ENCODE results near the gene CXADR.
"Not testable (repeated sequence)": the region's sequence is repeated elsewhere in the genome, so short reads cannot be mapped to it uniquely, and the experiment has no call there.

CXADR gene

DNA sequence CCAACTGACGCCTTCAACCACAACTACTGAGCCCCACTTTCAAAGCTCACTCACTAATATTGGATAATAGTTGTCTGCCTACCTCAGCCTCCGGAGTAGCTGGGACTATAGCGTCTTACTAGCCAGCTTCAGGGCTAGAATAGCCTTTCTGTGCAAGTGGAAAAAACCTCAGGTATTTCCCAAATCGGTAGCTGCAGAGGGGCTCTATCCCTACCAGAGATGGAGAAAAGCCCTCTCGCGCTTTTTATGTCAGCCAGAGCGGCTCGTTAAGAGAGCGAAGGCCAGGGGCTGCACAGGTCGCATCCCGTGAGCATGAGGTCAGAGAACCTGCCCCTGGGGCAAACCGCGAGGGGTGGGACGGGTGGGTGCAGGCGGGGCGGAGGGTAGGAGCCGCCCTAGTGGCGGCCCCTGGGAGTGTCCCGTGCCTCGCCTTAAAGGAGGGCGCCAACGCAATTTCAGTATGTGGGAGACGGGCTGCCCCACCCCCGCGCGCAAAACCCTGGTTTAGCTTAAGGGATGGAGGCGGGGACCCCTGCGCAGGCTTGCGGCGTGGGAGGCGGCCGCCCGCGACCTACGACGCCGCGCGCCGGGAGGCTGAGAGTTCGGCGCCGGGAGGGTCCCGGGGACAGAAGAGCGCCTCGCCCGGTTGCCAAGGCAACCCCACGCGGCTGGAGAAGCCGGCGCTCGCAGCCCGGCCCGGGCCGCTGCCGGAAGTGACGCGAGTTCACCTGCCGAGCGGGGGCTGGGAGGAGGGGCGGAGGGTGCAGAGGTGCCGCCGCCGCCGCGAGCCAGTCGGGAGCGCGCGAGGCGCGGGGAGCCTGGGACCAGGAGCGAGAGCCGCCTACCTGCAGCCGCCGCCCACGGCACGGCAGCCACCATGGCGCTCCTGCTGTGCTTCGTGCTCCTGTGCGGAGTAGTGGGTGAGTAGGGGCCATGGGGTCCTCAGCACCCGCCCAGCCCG, at the start of gene CXADR:
Gene CXADR, plus strand, starts transcription at position 791 of the 961 bp plus-strand sequence. Its CDS starts 87 bp downstream, at position 878.
- peak; percentile 82 for DNase-seq

DNA sequence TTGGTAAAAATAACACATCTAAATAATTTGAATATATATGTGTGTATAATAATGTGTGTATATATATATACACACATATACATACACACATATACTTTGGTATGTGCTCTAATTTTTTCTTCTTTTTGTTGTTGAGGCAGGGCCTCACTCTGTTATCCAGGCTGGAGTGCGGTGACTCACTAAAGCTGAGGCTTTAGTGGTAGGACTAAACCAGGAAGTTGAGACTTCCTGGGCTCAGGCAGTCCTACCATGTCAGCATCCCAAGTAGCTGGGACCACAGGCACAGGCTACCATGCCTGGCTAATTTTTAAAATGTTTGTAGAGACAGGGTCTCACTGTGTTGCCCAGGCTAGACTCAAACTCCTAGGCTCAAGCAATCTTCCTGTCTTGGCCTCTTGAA, 46.7 kb upstream of the CXADR start:
- DNase-seq = no peak

DNA sequence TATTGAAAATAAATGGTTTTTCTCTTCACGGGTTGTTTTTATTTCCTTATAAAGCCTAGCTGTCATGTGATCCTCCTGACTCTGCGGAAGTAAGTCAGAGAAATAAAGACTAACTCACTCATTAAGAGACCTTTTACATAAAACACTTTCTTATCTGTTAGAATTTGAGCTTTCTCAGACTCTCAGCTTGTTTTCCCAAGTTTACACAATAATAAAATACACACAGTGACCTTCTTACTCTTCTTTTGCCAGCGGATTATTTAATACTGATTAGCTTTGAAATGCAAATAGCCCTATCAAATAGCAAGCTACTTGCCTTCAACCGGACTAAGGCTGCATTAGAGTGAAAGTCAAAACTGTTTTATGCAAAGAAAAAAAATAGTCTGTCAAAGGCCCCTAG, 45.5 kb upstream of the CXADR start:
- no peak for DNase-seq

DNA sequence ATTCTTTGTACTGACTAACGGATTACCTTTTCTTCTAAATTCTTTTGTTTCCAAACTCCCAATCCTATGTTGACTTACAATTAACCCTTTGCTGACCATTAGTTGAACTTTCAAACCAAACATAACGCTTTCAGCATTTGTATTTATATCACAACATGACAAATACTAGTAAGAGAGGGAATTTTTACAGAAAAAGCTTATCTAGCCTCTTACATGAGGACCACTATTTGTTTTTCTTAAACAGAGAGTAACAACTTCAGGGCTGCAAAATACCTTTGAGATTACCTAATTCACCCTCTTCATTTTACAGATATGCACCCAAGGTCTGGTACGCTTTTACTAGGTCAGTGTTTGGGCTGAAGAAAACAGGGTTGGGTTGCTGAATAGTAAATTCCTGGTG, 45.0 kb upstream of the CXADR start:
- DNase-seq = no peak

DNA sequence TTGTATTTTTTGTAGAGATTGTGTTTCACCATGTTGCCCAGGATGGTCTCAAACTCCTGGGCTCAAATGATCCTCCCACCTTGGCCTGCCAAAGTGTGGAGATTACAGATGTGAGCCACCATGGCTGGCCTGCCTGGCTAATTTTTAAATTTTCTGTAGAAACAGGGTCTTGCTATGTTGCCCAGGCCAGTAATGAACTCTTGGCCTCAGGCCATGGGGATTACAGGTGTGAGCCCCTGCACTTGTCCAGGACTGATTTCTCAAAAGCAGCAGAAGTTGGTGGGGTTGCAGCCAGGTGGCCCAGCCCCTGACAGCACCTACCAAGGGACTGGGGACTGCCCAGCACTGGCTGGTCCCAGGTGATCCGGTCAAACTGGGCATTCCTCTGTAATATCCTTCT, 44.1 kb upstream of the CXADR start:
- no peak for DNase-seq

DNA sequence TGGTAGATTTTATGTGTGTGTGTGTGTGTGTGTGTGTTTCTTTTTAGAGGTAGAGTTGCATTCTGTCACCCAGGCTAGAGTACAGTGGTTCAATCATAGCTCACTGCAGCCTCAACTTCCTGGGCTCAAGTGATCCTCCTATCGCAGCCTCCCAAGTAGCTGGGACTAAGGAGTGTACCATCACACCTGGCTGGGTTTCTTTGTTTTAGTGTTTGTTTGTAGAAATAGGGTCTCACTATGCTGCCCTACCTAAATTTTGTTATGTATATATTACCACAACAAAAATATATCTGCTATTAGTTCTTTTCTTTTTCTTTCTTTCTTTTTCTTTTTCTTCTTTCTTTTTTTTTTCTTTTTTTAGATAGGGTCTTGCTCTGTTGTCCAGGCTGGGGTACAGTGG, 43.1 kb upstream of the CXADR start:
- DNase-seq = no peak

DNA sequence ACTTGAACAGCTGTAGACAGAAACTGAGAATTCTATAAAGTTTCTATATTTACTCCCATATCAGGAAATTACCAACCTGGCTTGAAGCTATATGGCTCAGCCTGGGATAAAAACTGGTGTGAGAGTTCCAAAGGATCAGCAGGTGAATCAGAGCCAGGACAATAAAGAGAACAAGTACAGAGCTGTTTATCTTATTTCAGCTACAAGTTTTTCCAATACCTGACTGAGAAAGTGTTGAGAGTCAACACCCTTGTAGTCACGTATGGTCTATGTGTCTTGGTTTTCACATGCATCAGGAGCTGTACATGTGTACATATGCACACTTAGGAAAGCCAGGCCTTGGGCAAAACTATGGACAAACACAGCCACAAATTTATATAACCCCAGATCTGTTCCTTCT, 40.7 kb upstream of the CXADR start:
- DNase-seq = no peak

DNA sequence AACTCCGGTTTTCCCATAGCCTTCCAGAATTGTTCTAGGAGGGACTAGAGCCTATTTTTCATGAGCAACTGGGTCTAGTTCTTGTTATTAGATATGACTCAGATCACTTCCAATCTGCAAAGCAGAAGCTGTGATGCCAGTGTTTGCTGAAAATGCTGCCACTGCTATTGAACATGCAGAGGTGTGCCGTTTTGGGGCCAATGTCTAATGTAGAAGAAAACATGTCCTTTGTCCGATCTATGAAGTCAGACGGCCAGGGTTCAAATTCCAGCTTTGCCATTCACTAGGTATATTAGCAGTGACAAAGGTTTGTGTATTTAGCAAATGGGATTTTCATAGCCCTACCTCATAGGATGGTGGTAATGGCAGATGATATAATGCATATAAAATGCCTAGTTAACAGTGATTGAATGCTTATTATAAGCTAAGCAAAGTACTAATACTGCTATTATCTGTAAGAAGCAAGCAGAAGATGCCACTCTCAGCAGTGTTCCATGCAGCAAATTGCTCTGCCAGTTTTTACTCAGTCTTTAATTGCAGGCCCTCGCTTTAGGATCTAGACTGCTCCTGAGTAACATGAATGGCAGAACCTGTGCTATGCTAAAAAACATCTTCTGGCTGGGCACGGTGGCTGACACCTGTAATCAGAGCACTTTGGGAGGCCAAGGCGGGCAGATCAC, 40.1 kb upstream of the CXADR start:
- no peak for DNase-seq

DNA sequence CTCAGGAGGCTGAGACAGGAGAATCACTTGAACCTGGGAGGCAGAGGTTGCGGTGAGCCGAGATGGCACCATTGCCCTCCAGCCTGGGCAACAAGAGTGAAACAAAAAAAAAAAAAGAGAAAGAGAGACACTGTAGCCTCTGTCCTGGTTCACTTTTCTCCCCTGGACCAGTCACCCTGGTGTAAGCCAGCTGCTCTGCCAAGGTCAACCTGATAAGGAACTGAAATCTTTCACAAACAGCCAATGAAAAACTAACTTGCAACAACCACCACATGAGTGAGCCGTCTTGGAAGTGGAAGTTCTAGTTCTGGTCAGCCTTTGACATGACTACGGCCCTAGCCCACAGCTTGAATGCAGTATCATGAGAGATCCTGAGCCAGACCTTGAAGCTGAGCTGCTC, 36.8 kb upstream of the CXADR start:
- DNase-seq = no peak

DNA sequence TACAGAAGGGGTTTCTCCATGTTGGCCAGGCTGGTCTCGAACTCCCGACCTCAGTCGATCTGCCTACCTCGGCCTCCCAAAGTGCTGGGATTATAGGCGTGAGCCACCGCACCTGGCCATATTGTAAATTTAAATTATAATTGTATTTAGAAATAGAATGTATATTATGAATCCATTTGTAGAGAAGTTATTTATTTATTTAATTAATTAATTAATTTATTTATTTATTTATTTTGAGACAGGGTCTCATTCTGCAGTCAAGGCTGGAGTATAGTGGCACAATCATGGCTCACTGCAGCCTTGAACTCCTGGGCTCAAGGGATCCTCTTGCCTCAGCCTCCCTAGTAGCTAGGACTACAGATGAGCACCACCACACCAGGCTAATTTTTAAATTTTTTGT, 34.7 kb upstream of the CXADR start:
- DNase-seq = not testable (repeated sequence)

DNA sequence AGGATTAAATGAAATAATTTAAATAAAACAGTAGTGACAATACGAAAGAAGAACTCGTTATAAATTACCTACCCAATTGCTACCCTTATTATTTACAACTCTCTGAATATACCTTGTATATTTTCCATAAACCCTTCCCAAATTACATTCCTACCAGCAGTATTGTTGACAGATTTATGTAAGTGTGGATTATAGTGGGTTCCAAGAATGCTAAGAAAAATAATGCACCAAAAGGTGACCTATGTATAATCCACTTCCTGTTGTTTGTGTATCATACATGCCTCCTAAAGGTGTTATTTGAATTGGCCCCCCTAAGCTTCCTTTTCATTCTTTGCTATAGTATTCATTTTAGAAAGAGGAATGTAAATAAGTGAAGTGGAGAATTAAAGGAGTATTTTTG, 33.2 kb upstream of the CXADR start:
- DNase-seq = no peak

DNA sequence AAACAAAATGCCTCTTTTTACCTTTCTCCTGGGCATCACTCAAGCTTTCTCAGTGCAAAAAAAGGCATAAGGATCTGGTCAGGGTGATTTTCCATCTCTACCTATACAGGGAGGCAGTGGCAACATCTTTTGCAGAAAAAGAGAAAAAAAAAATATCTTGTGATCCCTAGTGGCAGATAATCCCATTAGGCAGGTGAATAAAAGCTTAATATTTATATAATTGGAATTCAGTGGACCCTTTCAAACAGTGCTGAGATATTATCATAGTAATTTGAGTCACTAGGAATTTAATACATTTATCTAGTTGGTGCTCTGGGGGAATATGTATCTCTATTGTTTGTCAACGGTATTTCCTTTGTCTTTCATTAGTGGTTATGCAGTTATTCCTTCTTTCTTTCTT, 29.9 kb upstream of the CXADR start:
- DNase-seq = no peak

DNA sequence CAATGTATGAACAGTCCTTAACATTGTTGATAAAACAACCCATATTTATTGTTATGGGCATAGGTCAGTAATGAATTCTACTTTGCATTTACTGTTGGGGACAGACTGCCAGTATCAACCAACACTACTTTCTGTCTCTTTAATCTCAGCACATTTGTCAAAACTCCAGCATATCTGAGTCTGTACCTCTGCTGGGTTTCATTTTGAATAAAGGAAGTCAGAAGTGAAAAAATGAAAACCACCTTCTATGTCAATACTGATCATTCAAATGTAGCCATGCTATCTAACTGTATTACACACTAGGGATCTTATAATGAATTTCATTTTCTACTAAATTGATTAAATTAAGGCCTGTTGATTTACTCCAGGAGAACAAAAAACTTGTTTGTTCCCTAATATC, 24.2 kb upstream of the CXADR start:
- DNase-seq = no peak

DNA sequence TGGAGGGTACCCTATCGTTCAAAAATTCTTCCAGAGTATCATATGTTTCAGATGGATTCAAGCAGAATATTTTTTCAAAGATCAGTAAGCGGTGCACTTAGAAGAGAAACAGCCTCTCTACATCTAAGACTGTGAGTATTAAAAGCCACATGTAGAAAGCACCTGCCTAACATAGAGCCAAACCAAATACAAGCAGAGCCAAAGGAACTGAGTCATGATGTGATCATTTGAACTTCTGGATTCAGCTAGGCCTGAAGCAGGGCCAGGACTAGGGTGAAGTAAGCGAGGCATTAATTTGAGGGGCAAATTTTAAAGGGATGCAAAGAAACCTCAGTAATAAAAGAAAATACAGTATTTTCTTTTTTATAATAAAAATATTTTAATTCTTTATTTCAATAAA, 23.3 kb upstream of the CXADR start:
- DNase-seq = not testable (repeated sequence)

DNA sequence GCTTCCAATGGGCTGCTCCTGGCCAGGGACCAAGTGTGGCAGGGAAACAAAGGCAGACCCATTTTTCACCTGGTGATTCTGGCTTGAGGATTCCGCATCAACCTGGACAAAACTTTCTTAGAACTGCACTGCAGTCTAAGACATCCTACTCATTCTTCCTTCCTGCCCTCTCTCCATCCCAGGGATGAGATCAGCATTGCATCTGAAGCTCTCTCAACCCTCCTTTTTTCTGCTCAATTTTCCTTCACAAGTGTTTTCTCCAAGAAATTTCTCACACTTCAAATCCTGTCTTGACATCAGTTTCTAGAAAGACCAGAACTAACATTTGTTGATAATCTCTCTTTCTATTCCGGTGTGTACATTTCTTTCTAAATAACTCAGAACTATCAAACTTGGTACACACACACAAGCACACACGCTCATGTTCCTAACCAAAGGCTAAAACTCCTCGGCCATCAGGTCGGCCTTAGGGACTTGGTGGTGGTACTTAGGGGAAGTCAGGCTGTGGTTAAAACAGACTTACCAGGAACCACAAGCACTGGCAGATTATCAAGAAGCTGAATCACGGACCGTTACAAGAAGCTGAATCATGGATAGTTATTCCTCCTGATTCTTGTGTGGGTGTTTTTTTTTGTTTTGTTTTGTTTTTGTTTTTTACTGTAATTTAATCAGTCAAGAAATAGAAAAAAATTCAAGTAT, 21.0 kb upstream of the CXADR start:
- DNase-seq = no peak

DNA sequence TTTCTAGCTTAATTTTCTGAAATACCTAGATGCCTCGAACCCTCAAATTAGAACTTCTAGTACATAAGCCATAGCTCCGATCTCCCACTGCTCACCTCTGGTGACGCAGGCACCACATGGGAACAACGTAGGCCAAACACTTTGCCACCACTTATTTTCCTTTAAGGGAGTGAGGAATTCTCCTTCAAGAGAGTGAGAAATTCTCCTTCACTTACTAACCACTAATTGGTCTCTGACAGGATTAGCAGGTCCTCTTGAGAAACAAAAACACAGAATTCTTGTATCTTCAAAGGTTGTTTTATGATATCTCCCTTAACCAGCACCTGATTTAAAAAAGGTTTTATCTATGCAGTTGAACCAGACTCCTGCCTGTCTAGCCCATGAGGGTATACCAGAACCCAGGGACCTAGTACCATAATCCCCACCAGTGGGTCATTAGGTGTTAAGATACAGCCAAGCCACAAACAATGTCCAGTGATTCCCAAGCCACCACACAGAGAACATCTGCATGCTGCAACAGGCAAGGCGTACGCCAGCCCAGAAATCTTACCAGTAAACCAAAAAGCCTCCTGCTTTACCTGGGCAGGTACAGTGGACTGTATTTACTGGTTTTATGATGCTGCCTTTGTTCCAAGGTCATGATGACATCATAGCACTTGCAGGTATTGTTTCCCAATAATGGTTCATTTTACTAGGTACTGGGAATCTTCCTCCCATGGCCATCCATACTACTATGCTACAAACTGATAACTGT, 20.3 kb upstream of the CXADR start:
- no peak for DNase-seq

DNA sequence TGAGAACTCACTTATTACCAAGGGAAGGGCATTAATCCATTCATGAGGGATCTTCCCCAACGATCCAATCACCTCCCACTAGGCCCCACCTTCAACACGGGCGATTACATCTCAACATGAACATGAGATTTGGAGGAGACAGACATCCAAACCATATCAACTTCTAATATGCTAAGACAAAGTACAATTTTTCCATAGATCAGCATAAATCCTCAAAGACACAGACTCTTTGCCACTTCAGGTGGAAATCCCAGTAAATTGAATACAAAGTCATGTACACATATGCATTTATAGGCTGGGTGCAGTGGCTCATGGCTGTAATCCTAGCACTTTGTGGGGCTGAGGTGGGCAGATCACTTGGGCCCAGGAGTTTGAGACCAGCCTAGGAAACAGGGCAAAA, 18.8 kb upstream of the CXADR start:
- no peak for DNase-seq

DNA sequence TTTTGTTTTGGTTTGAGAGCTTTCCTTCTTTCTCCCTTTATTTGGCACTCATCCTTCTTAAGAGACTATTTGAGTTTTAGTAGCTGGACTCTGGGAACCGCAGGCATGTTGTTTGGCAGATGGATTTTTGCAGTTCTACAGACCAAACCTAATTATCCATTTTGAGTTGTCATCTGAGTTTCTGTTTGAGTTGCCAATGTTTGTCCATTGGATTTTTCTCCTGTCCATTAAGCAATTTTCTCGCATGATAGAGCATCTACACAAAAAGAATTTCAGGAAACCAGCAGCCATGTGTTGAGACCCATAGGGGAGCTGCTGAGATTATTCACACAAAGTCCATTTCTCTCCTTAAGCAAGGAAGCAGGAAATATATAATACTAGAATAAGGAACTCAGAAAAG, 17.2 kb upstream of the CXADR start:
- no peak for DNase-seq

DNA sequence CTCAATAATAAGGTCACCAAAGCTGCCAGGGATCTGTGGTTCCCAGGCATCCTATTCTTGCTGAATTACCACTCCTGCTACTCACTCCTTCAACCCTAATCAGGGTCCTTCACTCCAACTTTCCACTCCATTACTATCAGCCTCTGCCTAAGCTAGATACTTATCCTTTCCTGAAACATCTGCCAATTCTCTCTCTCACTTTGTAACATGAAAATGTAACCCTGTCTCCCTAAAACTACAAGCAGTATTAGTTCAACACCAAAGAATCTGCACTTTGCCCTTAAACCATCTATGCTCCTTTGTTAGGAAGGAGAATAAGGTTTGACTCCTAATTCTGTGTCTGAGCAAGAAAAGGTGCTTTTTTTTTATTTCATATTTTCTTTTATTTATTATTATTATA, 15.5 kb upstream of the CXADR start:
- DNase-seq = no peak

DNA sequence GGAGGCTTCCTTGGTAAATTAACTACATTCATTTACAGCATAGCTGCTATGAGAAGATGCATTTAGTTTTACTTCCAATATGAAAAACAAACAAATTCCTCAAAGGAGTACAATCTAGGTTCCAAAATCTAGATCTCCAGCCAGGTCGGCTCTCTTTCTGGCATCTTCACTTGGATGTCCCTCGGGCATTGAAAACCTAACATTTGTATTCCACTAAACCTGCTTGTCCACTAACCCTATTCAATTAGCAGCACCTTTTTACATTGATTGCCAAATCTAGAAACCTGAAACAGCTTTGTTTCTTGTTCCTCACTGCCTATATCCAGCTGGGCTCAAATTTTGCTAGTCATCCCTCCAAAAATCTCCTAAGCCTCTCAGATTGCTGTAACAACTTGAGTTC, 14.3 kb upstream of the CXADR start:
- no peak for DNase-seq

DNA sequence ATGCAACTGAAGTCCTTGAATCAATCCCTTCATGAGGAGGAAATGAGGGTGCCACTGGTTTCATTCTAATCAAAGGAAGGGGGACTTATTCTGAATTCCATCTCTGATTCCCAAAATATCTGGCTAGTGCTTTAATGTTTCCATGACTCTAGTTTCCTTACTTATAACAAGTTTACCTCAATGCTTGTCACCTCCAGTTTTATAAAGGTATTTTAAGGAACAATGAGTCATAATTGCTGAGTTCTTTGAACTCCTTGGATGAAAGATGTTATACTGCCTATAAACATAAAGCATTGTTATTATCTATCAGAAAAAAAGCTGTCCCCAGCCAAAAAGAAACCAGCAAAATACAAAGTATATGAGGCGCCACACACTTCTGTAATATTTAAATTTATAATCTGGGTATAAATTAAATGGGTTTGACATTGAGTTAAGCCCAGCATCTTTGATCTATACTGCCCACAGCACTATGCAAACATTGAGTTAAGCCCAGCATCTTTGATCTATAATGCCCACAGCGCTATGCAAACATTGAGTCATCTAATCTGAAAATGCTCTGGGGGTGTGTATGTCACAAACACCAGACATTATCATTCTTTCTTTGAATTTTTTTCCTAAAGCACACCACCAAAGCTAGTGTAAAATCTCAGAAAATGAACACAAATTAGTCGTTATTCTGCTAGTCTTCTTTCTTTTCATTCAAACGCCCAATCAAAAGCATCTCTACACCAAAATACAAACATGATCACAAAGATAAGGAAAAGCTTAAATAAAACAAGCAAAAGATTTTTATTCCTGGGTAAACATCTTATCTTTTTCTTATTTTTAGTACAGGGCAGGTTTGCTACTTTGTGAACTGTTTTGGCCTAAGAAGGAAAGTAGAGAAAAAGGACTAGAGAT, 11.5 kb upstream of the CXADR start:
- no peak for DNase-seq

DNA sequence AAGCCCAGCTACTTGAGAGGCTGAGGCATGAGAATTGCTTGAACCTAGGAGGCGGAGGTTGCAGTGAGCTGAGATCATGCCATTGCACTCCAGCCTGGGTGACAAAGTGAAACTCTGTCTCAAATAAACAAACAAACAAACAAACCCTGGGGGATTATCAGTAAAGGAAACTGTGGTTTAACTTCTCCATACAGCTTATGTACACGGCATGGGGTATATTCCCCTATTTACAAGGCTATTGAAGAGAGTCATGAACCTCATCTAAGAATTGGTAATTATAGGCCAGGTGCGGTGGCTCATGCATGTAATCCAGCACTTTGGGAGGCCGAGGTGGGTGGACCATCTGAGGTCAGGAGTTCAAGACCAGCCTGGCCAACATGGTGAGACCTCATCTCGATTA, 9.9 kb upstream of the CXADR start:
- not testable (repeated sequence) for DNase-seq

All from activated CD4-positive, alpha-beta T cell treated with anti-CD3 and anti-CD28 coated beads for 4 hours (primary cell).